SK-N-SH (cell line): ENCODE results near the gene PRKCH.

ENCODE experiments used
- EP300 ChIP-seq, 2 experiments: IDR thresholded peaks; 2 replicates each; pipeline versions ENCODE4 v1.4.0 to v1.6.1; 2012; ENCODE audit warnings: borderline replicate concordance in 1 of 2, low read depth in 1 of 2, low read length in 1 of 2
- TF ChIP-seq, protein P1 (sequence below): IDR thresholded peaks from 2 replicates; pipeline ENCODE4 v1.6.1; 2012; ENCODE audit warnings: mild to moderate bottlenecking, low read depth, low read length, moderate library complexity

DNA sequence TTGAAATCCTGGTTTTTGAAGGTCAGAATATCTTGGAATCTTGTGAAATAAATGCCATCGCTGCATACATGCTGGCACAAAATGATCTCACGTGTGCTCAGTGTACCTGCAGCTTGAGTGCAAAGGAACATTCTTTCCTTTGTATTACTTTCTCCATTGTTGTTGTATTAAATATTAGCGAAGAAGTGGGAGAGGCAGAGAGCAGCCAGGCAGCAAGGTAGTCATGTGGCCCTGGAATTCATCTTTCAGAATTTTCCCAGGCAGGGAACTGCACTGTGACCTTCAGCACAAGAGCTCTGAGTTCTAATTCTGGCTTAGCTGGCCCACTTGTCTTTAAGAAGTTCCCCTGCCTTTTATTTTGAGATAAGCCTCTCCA, 145.5 kb downstream of the PRKCH start:
- no peak for TF ChIP-seq EP300 (IDR thresholded peaks at IDR 0.05; ENCODE audit: borderline replicate concordance in 1 of 2, low read depth in 1 of 2, low read length in 1 of 2)
- TF ChIP-seq, protein P1, sequence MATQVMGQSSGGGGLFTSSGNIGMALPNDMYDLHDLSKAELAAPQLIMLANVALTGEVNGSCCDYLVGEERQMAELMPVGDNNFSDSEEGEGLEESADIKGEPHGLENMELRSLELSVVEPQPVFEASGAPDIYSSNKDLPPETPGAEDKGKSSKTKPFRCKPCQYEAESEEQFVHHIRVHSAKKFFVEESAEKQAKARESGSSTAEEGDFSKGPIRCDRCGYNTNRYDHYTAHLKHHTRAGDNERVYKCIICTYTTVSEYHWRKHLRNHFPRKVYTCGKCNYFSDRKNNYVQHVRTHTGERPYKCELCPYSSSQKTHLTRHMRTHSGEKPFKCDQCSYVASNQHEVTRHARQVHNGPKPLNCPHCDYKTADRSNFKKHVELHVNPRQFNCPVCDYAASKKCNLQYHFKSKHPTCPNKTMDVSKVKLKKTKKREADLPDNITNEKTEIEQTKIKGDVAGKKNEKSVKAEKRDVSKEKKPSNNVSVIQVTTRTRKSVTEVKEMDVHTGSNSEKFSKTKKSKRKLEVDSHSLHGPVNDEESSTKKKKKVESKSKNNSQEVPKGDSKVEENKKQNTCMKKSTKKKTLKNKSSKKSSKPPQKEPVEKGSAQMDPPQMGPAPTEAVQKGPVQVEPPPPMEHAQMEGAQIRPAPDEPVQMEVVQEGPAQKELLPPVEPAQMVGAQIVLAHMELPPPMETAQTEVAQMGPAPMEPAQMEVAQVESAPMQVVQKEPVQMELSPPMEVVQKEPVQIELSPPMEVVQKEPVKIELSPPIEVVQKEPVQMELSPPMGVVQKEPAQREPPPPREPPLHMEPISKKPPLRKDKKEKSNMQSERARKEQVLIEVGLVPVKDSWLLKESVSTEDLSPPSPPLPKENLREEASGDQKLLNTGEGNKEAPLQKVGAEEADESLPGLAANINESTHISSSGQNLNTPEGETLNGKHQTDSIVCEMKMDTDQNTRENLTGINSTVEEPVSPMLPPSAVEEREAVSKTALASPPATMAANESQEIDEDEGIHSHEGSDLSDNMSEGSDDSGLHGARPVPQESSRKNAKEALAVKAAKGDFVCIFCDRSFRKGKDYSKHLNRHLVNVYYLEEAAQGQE = no peak
